ES-I3 (cell line): ENCODE data around the gene TMEM95.
"Not testable (repeated sequence)": the region's sequence is repeated elsewhere in the genome, so short reads cannot be mapped to it uniquely, and the experiment has no call there.

Experiments
- H3K36me3 ChIP-seq: 2 replicates; pipeline ENCODE4 v1.6.1; 2013; ENCODE audit warnings: mild to moderate bottlenecking, low read length, control low read depth, moderate library complexity; ENCODE audit not compliant: insufficient read depth
- H3K4me1 ChIP-seq: 2 replicates; pipeline ENCODE4 v1.6.1; 2013; ENCODE audit warnings: mild to moderate bottlenecking, control low read depth, low read length; ENCODE audit not compliant: insufficient read depth
- H3K9ac ChIP-seq: 2 replicates; pipeline ENCODE4 v1.6.1; 2013; ENCODE audit warnings: low read depth, mild to moderate bottlenecking, low read length, moderate library complexity
- H3K9me3 ChIP-seq: 2 replicates; pipeline ENCODE4 v1.6.1; 2013; ENCODE audit warnings: mild to moderate bottlenecking, low read length, moderate library complexity; ENCODE audit not compliant: control insufficient read depth, insufficient read depth

The TMEM95 gene

GRCh38 chr17:7347630-7348477 is 7.1 kb upstream of the TMEM95 start:
- Histone ChIP-seq H3K4me1 (peaks cover 3% of the 10 kb centered on the region; the same call in 1 of the 2 replicates), H3K9me3 (no peaks in the 10 kb centered on the region), H3K9ac (no peak overlapping the region), H3K36me3 (no peaks in the 10 kb centered on the region)

- peaks cover 3% of the 10 kb centered on the region; the same call in 1 of the 2 replicates for H3K4me1 ChIP-seq
- no peaks in the 10 kb centered on the region for H3K9me3 ChIP-seq
- no peaks in the 10 kb centered on the region for H3K36me3 ChIP-seq
- H3K9ac ChIP-seq, result no peak overlapping the region
Measured at GRCh38 chr17:7348478-7349242, 6.3 kb upstream of the TMEM95 start.

GRCh38 chr17:7351665-7352502 is 3.1 kb upstream of the TMEM95 start, which contains the start of gene KCTD11:
KCTD11 (plus strand) TSS chr17:7352162.
- H3K36me3 ChIP-seq, result no peaks in the 10 kb centered on the region
- H3K9me3 ChIP-seq, result no peaks in the 10 kb centered on the region
- H3K4me1 ChIP-seq, result peaks cover 3% of the 10 kb centered on the region; the same call in 1 of the 2 replicates
- peak within 1 kb of the TSS; percentile 86 for H3K9ac ChIP-seq

GRCh38 chr17:7352503-7352889 is 2.5 kb upstream of the TMEM95 start:
- H3K9ac ChIP-seq, result peak overlapping the region; percentile 86
- H3K4me1 ChIP-seq, result peaks cover 3% of the 10 kb centered on the region; the same call in 1 of the 2 replicates
- no peaks in the 10 kb centered on the region for H3K9me3 ChIP-seq
- H3K36me3 ChIP-seq, result no peaks in the 10 kb centered on the region

- H3K9ac ChIP-seq, result no peak overlapping the region
- no peaks in the 10 kb centered on the region for H3K9me3 ChIP-seq
- H3K36me3 ChIP-seq, result no peaks in the 10 kb centered on the region
- H3K4me1 ChIP-seq, result peaks cover 3% of the 10 kb centered on the region; the same call in 1 of the 2 replicates
Measured at GRCh38 chr17:7352910-7353635, 1.9 kb upstream of the TMEM95 start.

- H3K4me1 ChIP-seq, result peaks cover 3% of the 10 kb centered on the region; the same call in 1 of the 2 replicates
- H3K9ac ChIP-seq, result no peak overlapping the region
Measured at GRCh38 chr17:7354262-7354843, 603 bp upstream of the TMEM95 start.

GRCh38 chr17:7355573-7355972 is 617 bp downstream of the TMEM95 start:
- H3K9me3 ChIP-seq, result no peaks in the 10 kb centered on the region
- H3K4me1 ChIP-seq, result no peaks in the 10 kb centered on the region; the same call in 1 of the 2 replicates
- no peak overlapping the region for H3K9ac ChIP-seq
- no peaks in the 10 kb centered on the region for H3K36me3 ChIP-seq

More at GRCh38 chr17:7354262-7354843, 603 bp upstream of the TMEM95 start:
- Histone ChIP-seq H3K36me3 (no peaks in the 10 kb centered on the region), H3K9me3 (no peaks in the 10 kb centered on the region)

GRCh38 chr17:7356072-7356549 is 1.2 kb downstream of the TMEM95 start:
- Histone ChIP-seq H3K4me1 (no peaks in the 10 kb centered on the region; the same call in 1 of the 2 replicates), H3K36me3 (no peaks in the 10 kb centered on the region), H3K9me3 (no peaks in the 10 kb centered on the region), H3K9ac (peak overlapping the region; percentile 7; the same call in 1 of the 2 replicates)

- Histone ChIP-seq H3K4me1 (no peaks in the 10 kb centered on the region; the same call in 1 of the 2 replicates), H3K9me3 (no peaks in the 10 kb centered on the region), H3K36me3 (no peaks in the 10 kb centered on the region), H3K9ac (no peak overlapping the region)
Measured at GRCh38 chr17:7356756-7357155, 1.8 kb downstream of the TMEM95 start.

GRCh38 chr17:7357381-7357780 is 2.4 kb downstream of the TMEM95 start:
- H3K9ac ChIP-seq, result no peak overlapping the region
- no peaks in the 10 kb centered on the region for H3K9me3 ChIP-seq
- H3K4me1 ChIP-seq, result no peaks in the 10 kb centered on the region; the same call in 1 of the 2 replicates
- H3K36me3 ChIP-seq, result no peaks in the 10 kb centered on the region

GRCh38 chr17:7361906-7362305 is 7.0 kb downstream of the TMEM95 start:
- H3K9ac ChIP-seq, result no peak overlapping the region
- no peaks in the 10 kb centered on the region; the same call in 1 of the 2 replicates for H3K4me1 ChIP-seq
- no peaks in the 10 kb centered on the region for H3K36me3 ChIP-seq
- H3K9me3 ChIP-seq, result no peaks in the 10 kb centered on the region

GRCh38 chr17:7363311-7363710 is 8.4 kb downstream of the TMEM95 start:
- H3K36me3 ChIP-seq, result no peaks in the 10 kb centered on the region
- no peaks in the 10 kb centered on the region for H3K9me3 ChIP-seq

GRCh38 chr17:7365963-7366362 is 11.0 kb downstream of the TMEM95 start:
- not testable (repeated sequence) for H3K36me3 ChIP-seq, H3K9ac ChIP-seq, H3K9me3 ChIP-seq, H3K4me1 ChIP-seq

More at GRCh38 chr17:7363311-7363710, 8.4 kb downstream of the TMEM95 start:
- no peak overlapping the region for H3K9ac ChIP-seq
- peaks cover 5% of the 10 kb centered on the region for H3K4me1 ChIP-seq
